Measurements from ENCODE around the gene LINGO4.

The LINGO4 gene

DNA sequence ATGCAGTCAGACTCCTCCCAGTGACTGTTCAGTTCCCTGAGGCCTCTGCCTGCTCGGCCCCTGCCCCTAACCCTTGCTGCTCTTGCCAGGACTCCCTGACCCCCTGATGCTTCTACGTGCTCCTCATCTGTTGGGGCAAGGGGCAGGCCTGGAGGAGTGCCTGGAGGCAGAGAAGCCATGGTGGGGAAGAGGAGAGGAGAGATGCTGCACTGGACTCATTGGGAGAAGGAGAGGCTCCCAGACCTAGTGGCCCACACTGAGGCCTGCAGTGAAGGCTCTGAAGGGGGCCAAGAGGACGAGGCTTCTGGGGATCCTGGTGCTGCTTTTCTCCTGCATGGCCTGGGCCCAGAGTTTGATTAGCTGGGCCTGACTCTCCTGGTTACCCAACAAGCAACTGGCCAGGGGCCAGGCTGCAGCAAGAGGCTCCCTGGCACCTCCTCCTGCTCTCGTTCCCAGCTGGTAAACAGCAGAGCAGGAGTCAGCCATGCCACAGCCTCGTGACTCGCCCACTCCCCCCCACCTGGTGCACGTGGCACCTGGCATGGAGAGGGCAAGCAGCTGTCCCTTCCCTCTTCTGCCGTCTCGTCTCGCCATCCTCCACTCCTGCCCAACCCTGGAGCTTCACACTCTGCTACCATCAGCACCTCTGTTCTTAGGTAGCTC is 27.2 kb upstream of the LINGO4 start:
- no peak for DNase-seq

DNA sequence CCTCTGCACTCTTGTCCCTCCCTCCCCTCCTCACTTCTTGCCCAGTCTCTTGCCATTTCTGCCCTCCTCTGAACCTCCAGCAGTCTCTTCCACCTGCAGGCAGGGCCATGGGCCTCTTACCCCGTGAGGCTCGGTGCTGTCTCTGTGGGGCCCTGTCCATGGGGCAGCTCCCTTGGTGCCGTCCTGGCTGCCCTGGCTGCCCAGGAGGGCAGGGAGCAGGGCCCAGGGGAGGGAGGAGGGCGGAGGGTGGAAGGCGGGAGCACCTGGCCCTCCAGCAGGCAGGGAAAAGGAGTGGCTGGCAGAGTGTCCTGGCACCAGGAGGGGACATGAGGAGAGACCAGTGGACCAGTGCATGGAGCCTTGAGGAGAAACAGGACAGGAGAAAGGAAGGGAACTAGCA is 26.4 kb upstream of the LINGO4 start, which contains the start of gene RORC:
RORC (minus strand) TSS at position 198 of the 400 bp plus-strand sequence; CDS start at position 160, 38 bp downstream.
- no peak for DNase-seq

DNA sequence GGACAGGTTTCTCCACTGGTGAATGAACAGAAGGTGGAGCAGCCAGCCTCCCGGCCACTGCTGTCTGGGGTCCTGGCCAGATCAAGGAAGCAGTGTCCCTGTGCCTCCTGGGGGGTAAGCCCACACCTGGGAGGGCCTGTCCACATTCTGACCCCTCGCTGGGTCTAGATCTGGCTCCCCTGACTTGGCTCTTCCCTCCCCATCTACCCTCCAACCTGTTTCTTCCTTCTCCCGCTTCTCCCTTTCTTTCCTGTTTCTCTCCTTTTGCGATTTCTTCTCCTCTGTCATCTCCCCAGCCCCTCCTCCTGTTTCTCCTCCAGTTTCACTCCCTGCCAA is 26.0 kb upstream of the LINGO4 start:
- no peak for DNase-seq

DNA sequence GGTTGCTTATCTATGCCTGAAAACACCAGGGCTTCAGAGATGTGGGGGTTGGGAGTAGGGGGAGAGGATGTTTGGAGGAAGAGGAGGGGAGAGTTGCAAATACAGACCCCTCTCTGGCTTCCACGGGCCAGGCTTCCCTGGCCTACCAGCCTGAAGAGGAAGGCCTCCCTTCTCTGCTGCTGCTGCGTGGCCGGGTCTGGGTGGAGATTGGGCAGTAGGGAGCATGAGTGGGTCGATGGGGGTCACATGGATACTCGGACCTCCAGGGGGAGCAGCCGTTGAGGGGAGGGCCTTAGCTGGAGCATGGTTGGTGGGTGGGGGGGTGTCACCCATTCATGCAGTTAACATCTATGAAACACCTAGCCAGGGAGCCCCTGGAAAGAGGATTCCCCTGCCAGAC is 24.8 kb upstream of the LINGO4 start:
- DNase-seq, result no peak

DNA sequence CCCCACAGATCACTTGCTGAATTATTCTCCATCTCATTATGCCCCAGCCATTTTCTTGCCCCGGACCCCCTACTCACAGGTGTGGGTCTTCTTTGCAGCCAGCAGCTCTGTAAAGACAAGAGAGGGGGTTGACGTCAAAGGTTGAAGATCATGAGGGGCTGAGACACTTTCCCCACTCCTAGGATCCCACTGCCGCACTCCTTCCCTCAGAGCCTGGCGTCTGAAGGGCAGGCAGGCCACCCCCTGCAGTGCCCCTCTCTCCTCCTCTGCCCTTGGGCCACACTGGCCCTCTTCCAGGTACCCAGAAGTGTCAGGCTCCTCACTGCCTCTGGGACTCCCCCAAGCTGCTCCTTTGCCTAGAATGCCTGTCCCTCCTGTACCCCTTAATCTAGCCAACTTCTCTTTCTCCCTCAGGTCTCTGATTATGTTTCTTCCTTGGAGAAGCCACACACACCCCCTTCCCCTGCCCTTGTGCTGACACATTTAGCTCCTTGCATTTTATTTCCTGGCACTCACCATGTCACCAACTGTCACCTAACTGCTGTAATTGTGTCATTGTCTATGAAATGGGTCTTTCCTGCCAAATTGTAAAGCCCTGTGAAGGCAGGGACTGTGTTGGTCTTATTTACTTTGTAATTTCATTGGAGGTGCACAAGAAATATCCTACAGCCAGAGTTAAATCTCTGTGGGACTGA is 24.3 kb upstream of the LINGO4 start:
- DNase-seq, result no peak

DNA sequence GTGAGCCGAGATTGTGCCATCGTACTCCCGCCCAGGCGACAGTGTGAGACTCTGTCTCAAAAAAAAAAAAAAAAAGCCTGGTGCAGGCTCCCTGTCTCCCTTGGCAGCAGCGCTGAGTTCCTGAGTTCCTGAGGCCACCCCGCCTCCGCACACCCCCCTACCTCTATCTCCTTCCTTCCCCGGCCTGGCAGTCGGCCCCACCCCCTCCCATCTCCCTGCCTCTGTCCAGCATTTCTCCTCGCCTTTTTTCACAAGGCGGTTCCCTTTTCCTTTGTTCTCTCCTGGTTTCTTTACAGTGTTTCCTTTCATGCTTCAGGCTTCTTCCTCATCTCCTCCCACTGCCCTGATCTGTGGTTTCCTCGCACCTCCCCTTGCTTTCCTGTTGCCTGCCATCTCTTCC is 23.7 kb upstream of the LINGO4 start:
- no peak for DNase-seq

DNA sequence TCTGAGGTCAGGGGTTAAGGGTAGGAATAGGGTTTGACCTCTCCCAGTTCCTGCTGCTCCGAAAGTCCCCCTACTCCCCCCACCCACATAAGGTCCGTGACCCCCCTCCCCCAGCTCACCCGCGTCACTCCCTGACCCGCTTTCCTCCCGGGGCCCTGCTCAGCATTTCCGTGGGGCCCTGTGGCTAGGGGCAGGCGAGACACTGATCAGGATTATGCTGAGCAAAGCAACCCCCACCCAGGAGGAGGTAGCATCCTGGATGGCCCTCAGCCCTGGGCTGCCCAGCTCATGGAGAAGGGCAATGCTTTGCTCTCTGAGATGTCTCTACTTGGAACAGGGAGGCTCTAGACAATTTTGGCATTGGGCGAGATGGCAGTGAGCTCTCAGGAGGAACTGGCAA is 22.6 kb upstream of the LINGO4 start:
- no peak for DNase-seq

DNA sequence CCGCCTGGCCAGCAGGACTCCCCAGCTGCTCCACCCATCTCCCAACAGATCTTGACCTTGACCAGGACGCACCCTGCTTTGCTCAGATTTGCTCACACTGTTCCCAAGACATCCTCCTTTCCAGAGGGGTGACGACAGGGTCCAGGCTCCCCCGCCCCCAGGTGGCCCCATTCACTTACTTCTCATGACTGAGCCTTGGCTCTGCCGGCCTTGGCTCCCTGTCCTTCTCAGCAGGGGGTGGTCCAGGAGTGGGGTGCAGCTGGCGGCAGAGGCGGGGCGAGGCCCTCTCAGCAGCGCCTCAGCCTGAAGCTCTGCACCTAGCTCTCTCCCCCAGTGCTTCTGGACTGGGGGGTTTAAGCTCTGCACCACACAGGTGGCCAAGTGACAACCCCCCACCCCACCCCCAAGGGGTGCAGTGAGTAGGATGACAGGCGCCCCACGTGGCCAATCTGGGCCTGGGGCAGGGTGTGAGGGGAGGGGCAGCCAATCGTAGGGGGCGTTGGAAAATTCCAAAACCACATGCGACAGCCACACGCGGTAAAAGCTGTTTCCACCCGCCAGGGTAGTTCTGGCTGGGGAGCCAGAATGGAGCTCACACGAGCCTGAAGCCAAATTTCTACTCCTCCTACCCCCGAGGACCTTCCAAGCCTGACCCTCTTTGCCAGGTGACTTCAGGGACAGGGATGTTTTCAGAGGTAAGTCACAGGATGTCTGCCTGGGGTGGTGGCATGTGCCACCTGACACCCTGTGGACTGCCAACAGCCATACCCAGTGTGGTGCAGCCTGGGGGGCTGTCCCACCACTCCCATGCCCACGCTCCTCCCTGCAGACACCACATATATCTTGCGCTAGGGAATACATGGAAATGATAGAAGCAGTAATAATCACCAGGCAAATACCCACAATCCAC is 20.8 kb upstream of the LINGO4 start:
- DNase-seq, result peak; percentile 46

DNA sequence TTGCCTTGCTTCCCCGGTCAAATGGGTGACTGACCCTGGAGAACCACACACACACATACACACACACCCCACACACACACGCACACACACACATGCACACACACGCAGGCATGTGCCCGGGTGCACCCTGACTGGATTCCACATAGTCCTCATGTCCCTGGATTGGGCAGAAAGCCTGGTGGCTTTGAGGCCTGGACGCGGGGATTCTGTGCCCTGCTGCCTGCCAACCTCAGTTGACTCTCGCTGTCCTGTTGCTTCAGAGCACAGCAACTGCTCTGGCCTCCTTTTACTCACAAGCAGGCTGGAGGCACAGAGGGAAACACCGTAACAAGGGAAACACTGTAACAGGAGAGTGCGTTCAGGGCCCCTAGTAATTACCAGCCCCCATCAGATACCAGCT is 20.0 kb upstream of the LINGO4 start:
- no peak for DNase-seq

DNA sequence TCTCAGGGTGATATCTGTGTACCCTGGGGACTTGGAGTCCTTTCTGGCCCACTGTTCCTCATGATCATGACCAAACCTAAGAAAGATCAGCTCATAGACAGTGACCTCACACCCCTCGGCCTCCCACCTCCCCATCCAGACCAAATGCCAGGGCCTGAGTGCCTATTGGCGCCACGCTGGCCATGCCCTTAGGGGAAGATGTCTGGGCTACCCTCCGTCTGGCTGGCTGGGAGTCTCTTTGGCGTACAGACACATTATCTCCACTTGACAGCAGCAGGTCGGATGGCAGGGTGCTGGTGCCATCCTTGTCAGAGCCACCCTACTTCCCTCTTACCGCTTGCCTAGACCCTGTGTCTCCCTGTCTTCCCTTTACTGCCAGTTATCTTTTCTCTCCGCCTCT is 18.0 kb upstream of the LINGO4 start:
- DNase-seq, result no peak

DNA sequence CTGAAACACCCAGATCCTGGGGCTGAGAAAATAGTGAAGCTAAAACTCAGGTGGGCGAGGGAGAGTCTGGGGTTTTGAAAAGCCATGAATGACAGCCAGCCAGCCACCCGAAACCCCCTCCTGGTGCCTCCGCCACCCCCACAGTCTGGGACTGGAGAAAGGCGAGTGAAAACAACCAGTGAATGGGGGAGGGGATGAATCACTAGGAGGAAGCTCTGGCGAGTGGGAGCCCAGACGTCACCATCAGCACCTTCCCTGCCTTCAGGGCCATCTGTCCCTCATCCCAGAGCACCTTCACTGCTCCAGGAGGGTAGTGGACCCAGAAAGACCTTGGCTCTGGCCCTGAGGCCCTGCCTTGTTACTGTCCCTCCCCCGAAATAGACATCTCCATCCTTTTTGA is 17.2 kb upstream of the LINGO4 start:
- peak; percentile 54 for DNase-seq

DNA sequence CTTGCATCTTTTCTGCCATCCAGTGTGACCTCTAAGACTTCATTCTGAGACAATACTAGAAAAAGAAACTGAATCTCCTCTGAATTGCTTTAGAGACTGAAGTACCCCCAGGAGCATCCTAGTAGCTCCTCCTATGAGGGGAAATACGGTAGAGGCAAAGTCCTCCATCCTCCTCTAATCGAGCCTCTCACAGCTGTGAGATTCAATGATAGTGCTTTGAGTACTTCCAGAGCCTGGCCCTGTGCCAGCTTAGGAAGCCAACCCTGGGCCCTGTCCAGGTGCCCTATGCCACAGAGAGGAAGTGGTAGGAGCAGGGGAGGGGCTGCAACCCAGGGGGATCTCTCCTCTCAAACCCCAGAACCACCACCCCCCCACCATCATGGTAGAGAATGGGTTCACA is 15.7 kb upstream of the LINGO4 start:
- no peak for DNase-seq

DNA sequence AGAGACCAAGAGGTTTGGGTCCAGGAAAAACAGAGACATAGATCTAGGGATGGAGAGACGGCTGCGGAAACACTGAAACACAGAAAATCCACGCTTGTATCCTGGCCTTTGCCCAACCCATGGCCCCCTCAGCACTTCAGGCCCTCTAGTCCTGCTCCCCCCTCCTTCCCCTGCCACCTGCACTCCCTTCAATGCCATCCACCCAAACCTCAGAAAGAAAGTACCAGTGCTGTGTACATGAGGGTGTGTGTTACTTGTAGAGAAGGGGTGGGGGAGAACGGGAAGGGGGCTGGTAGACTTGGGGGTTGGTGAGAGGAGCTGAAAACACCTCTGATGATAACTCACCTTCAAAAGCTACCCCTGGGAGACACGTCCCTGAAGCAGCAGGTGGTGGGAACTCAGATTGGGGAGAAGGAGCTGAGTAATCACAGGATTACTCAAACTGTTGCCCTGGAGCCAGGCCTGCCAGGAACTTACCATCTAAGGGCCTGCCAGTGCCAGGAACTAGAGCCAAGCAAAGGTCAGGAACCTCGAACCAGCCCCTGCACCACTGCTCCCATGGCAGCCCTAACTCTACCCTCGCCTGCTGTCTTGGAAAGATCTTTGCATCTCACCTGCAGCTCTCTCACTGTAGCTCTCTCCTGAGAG is 14.9 kb upstream of the LINGO4 start:
- DNase-seq, result no peak

DNA sequence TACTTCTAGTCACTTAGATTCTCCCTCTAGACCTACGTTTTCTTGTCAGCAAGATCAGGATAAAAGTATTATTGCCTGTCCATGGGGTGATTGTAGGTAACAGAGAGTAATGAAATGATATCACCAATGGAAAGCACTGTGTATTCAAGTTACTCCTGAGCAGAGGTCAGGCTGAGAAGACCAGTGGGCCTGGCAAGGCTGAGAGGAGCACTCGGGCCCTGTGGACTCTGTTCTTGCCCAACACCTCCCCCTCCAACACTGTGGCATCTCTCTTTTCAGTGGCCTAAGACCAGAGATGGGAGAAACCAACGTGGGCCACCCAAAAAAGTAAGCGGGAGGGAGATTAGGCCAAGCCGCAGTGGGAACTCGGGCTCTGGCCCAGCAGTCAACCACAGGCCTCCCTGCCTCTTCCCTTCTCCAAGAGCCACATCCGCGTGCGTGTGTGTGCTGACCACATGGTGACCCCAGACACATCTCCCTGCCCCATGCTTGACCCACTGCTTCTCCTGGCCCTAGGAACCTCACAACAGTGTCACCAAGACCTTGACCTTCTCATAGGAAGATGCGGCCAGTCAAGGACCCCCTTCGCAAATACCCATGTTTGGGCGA is 14.1 kb upstream of the LINGO4 start:
- DNase-seq, result no peak

DNA sequence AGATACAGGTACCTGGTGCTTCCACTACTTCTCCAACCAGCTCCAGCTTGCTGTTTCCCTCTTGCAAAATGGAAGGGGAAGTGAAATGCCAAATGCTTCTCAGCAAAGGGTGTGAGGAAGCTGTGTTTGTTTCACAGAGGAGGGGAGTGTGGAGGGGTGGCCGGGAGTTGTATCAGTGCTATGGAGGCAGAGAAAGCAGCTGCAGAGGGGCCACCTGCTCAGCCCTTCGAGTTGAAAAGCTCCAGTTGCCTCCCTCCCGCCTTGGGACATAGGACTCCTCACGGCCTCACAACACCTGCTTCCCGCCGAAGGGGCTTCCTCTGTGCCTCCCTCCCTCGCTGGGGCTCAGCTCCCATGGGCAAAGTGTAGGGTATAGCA is 12.1 kb upstream of the LINGO4 start:
- DNase-seq, result no peak

DNA sequence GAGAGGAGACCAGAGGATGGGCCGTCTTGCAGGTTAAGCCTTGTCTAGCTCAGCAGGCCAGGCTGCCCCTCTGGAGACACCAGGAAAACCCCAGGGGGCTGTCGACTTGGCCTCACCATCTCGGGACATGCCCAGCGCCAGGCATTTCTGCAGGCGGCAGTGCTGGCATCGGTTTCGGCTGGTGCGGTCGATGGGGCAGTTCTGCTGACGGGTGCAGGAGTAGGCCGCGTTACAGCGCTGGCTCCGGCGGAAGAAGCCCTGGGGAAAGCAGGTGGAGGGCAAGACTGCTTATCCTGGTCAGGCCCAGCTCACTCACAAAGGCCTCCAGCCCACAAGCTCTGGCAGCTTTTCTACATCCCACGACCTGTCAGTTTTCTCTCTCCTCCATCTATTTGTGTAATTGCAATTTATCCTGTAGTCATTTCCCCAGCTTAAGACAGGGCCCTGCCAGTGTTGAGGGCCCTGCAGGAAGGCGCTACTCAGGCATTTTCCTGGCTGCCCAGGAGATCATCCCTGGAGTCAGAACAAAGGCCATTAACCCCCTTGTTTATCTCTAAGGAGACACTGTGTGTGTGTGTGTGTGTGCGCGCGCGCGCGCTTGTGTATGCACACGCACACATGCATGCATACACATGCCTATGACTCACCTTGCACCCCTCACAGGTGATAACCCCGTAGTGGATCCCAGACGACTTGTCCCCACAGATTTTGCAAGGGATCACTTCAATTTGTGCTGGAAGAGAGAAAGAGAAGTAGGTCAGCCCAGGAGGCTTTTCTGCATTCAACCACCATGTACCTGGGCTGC is 11.5 kb upstream of the LINGO4 start:
- no peak for DNase-seq

DNA sequence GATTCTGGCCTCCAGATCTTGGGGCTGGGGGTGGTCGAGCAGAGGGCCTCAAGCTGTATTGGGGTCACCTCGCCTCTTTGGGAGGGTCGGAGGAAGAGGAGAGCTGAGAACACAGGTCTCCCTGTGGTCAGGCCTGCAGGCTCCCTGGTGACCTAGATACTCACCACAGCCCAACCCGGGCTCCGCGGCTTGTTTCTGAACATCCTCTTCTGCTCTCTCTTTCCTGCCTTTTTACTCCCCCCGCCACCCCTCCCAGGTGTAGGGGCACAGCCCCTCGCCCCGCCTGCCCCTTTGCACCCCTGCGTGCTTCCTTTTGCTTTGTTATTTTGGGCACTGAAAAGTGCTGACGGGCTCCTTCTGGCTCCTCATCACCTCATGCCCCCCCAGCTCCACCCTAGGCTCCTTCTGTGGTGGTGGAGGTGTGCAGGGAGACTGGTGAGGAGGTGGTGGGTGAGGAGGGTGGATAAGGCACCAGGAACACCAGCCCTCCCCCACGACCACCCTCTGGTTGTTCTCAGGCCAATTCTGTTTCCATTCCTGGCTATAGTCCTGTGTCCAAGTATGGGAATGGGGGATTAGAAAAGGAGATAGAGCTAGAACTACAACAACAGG is 10.6 kb upstream of the LINGO4 start:
- no peak for DNase-seq

DNA sequence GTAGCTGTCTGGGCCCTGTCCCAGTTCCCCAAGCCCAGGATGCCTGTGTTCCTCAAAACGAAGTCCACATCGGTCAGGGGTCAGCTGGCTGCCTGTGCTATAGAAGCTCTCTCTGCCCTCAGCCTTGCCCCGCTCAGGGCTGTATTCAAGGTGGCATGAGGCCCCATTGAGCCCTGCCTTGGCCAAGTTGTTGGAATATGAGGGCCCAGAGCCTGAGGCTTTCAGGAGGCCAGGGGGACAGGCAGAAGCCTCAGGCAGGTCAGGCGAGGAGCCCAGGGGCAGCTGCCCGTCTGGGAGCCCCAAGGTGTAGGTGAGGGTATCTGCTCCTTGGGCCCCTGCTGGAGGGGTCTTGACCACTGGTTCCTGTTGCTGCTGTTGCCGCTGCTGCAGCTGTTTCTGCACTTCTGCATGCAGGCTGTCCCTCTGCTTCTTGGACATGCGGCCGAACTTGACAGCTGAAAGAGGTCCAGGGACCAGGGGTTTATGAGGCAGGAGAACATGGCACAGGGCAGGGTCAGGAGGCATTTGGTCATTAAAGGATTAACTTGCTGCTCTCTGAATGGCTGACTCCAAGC is 9.8 kb upstream of the LINGO4 start:
- DNase-seq, result no peak

DNA sequence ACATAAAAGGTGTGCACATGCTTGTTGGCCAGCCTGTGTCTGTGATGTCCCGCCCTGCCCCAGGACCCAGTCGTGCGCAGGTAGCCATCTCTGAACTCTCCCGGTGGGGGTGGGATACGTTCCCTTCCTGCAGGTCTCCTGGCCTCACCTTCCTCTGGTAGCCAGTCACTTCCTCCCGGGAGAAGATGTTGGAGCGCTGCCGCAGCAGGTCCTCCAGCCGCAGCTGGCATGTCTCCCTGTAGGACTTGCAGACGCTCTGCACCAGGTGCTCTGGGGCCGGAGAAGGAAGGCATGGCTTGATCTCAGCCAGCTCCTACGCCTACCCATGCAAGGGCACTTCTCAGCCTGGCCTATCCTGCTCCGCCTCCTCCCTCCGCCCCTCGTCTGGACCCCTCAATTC is 9.2 kb upstream of the LINGO4 start:
- no peak for DNase-seq

DNA sequence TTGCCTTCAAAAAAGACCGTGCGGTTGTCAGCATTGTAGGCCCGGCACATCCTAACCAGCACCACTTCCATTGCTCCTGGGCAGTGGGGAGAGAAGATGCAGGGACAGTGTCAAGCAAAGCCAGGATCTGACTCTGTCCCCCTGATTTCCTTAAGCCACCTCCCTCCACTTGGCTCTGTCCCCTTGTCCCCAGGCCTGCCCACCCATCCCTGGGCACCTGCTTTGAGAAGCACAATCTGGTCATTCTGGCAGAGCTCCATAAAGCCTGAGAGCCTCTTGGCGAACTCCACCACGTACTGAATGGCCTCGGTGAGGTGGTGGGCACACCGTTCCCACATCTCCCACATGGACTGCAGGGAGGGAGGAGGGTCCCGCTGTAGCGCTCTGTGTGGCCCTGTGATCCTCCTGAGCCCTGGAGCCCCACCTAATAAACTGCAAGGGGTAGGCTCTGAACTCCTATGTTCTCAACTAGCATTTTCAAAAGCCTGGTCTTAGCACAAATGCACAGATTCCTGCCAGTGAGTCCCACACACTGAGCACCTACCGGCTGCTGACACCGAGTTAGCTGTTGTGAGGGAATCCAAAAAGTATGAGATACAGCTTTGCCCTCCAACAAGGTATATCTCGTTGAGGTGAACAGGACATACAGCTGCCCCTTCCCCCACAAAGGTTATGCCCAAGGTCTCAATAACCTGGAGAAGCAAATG is 8.2 kb upstream of the LINGO4 start:
- DNase-seq, result no peak

DNA sequence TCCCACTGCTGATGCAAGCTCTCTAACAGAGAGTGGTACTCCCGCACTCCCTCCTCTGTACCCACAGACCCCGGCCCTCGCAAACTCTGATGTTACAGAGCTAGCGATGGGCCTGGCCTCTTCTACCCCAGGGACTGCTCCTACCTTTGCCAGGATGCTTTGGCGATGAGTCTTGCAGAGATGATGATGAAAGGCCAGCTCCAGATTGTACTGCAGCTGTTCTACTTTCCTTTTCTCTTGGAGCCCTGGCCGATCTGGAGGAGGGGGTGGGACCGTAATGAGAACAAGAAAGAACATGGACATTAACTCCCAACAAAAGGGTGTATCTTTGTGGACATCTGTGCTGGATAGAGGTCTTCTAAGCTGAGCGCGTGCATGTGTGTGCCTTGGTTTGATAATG is 6.0 kb upstream of the LINGO4 start:
- DNase-seq, result no peak
